SK-N-MC (cell line): ENCODE measurements around the gene SDC3.
"Not testable (repeated sequence)": the region's sequence is repeated elsewhere in the genome, so short reads cannot be mapped to it uniquely, and the experiment has no call there.

Experiments
- DNase-seq: peaks from one replicate; pipeline ENCODE4 v3.0.0-alpha.2; 2011; ENCODE audit warnings: low read depth, low spot score
- H3K27ac ChIP-seq: fragments of 200-600 bp; sonication (generic); 2 replicates; pipeline ENCODE4 v1.5.1; 2016; ENCODE audit warnings: mixed run types
- H3K36me3 ChIP-seq: fragments of 200-600 bp; sonication (generic); 2 replicates; pipeline ENCODE4 v1.6.1; 2017; ENCODE audit warnings: antibody characterized with exemption, low read length, mixed read lengths; ENCODE audit not compliant: insufficient read depth
- H3K4me3 ChIP-seq: fragments of 200-600 bp; sonication (generic); 2 replicates; pipeline ENCODE4 v1.5.1; 2016
- H3K9ac ChIP-seq: fragments of 200-600 bp; sonication (generic); 2 replicates; pipeline ENCODE4 v1.8.0; 2017; ENCODE audit warnings: mixed run types, mixed read lengths; ENCODE audit not compliant: insufficient read length
- H3K9me3 ChIP-seq: fragments of 200-600 bp; sonication (generic); 2 replicates; pipeline ENCODE4 v1.6.1; 2017; ENCODE audit warnings: low read depth, mild to moderate bottlenecking, antibody characterized with exemption, low read length, moderate library complexity, mixed read lengths
- EZH2 ChIP-seq: fragments of 200-600 bp; sonication (generic); IDR thresholded peaks from one replicate; pipeline ENCODE4 v1.6.1; 2017; ENCODE audit warnings: antibody characterized with exemption
- FOXP2 ChIP-seq: optimal IDR thresholded peaks from 2 replicates; pipeline ENCODE3; 2011; ENCODE audit warnings: mild to moderate bottlenecking, moderate library complexity; ENCODE audit not compliant: insufficient read depth; ENCODE audit errors: extremely low read length, control extremely low read depth
- POLR2AphosphoS5 ChIP-seq: IDR thresholded peaks from 2 replicates; pipeline ENCODE4 v1.6.1; 2012; ENCODE audit warnings: mild to moderate bottlenecking, low read depth, low read length, borderline replicate concordance

SDC3 gene

GRCh38 chr1:30948278-30948677 lies 39.7 kb upstream of the SDC3 start:
- no peak for TF ChIP-seq FOXP2
- no peak for TF ChIP-seq POLR2AphosphoS5
- TF ChIP-seq EZH2: no peak
- Histone ChIP-seq H3K9ac (no peak overlapping the region), H3K36me3 (peaks cover 91% of the 10 kb centered on the region), H3K27ac (no peak overlapping the region), H3K9me3 (no peaks in the 10 kb centered on the region), H3K4me3 (no peak overlapping the region)
- DNase-seq: no peak

- Histone ChIP-seq H3K4me3 (no peak overlapping the region), H3K27ac (no peak overlapping the region), H3K36me3 (peaks cover 91% of the 10 kb centered on the region), H3K9me3 (no peaks in the 10 kb centered on the region), H3K9ac (no peak overlapping the region)
- TF ChIP-seq EZH2: no peak
- TF ChIP-seq FOXP2: no peak
- TF ChIP-seq POLR2AphosphoS5: no peak
- no peak for DNase-seq
Observed at GRCh38 chr1:30947212-30947611, 38.7 kb upstream of the SDC3 start.

GRCh38 chr1:30942326-30942963 lies 33.9 kb upstream of the SDC3 start:
- no peak for DNase-seq
- TF ChIP-seq FOXP2: no peak
- TF ChIP-seq EZH2: no peak
- TF ChIP-seq POLR2AphosphoS5: no peak
- Histone ChIP-seq H3K4me3 (no peak overlapping the region), H3K36me3 (peaks cover 91% of the 10 kb centered on the region), H3K9ac (no peak overlapping the region), H3K27ac (no peak overlapping the region), H3K9me3 (no peaks in the 10 kb centered on the region)

- no peak overlapping the region for H3K27ac ChIP-seq
Observed at GRCh38 chr1:30940541-30940940, 32.0 kb upstream of the SDC3 start.

GRCh38 chr1:30936541-30937171 lies 28.1 kb upstream of the SDC3 start:
- DNase-seq: no peak
- Histone ChIP-seq H3K27ac (no peak overlapping the region), H3K9ac (no peak overlapping the region), H3K9me3 (no peaks in the 10 kb centered on the region), H3K36me3 (peaks cover 82% of the 10 kb centered on the region), H3K4me3 (no peak overlapping the region)
- TF ChIP-seq EZH2 (no peak), FOXP2 (no peak), POLR2AphosphoS5 (no peak)

More at GRCh38 chr1:30940541-30940940, 32.0 kb upstream of the SDC3 start:
- TF ChIP-seq FOXP2 (no peak), EZH2 (no peak), POLR2AphosphoS5 (no peak)
- Histone ChIP-seq H3K4me3 (no peak overlapping the region), H3K9me3 (no peaks in the 10 kb centered on the region), H3K36me3 (peaks cover 89% of the 10 kb centered on the region), H3K9ac (no peak overlapping the region)
- no peak for DNase-seq

GRCh38 chr1:30935758-30936157 lies 27.2 kb upstream of the SDC3 start:
- not testable (repeated sequence) for H3K9me3 ChIP-seq, H3K9ac ChIP-seq, H3K27ac ChIP-seq, DNase-seq, H3K4me3 ChIP-seq
- peaks cover 79% of the 10 kb centered on the region for H3K36me3 ChIP-seq

- DNase-seq: no peak
- TF ChIP-seq EZH2 (no peak), FOXP2 (no peak), POLR2AphosphoS5 (no peak)
- Histone ChIP-seq H3K36me3 (peaks cover 68% of the 10 kb centered on the region), H3K27ac (no peak overlapping the region), H3K4me3 (no peak overlapping the region), H3K9me3 (no peaks in the 10 kb centered on the region), H3K9ac (no peak overlapping the region)
Observed at GRCh38 chr1:30934613-30935012, 26.1 kb upstream of the SDC3 start.

GRCh38 chr1:30933874-30934252 lies 25.3 kb upstream of the SDC3 start:
- H3K4me3 ChIP-seq: no peak overlapping the region
- no peaks in the 10 kb centered on the region for H3K9me3 ChIP-seq
- no peak for DNase-seq
- H3K9ac ChIP-seq: no peak overlapping the region
- TF ChIP-seq POLR2AphosphoS5 (no peak), EZH2 (no peak), FOXP2 (no peak)
- H3K27ac ChIP-seq: no peak overlapping the region
- H3K36me3 ChIP-seq: peaks cover 60% of the 10 kb centered on the region

GRCh38 chr1:30930631-30931173 lies 22.1 kb upstream of the SDC3 start:
- Histone ChIP-seq H3K4me3 (no peak overlapping the region), H3K36me3 (peaks cover 36% of the 10 kb centered on the region), H3K9me3 (no peaks in the 10 kb centered on the region), H3K27ac (peak overlapping the region; percentile 6; the same call in 1 of the 2 replicates), H3K9ac (no peak overlapping the region)
- DNase-seq: no peak
- TF ChIP-seq EZH2 (no peak), POLR2AphosphoS5 (no peak), FOXP2 (no peak)
